ENCODE data around the gene NUAK1.

DNA sequence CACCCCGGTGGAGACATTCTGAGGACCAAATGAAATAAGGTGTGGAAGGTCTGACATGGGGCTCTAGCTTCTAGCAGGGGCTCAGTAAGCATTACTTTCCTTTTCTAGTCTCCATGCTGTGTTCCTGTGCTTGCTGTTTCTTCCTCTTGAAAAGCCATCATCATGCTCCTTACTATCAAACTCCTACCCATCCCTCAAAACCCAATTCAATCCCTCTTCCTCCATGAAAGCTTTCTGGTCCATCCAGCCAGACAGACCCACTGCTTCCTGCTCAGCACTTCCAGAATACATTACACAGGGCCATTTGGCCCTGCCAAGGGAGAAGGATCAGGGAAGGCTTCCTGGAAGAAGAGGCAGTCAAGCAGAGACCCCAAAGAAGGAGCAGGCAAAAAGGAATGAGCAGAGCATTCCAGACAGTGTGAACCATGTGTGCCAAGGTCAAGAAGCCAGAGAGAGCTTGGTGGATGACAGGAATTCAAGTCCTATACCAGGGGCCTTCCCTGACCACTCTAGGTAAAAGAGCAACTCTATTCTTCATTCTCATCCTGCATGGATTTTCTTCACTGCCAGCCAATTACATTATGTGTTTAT is 59.5 kb downstream of the NUAK1 start:
- TF ChIP-seq POLR2AphosphoS5 (IDR thresholded peaks at IDR 0.05; ENCODE audit: low read depth): no peak
- no peak for TF ChIP-seq CTCF (IDR thresholded peaks at IDR 0.05; ENCODE audit: insufficient read depth, low read length)
- no peak for TF ChIP-seq GABPA (IDR thresholded peaks at IDR 0.05; ENCODE audit: low read depth)
- TF ChIP-seq REST (IDR thresholded peaks at IDR 0.05; ENCODE audit: insufficient replicate concordance, low read depth): no peak
- no peak for TF ChIP-seq SPI1 (IDR thresholded peaks at IDR 0.05; ENCODE audit: borderline replicate concordance, low read depth)
